GM10266 (cell line): ENCODE results near the gene SPTBN4.

ENCODE experiments used
- DNase-seq: peaks from one replicate; pipeline ENCODE4 v3.0.0; 2012; ENCODE audit errors: extremely low spot score
- CTCF ChIP-seq: IDR thresholded peaks from 2 replicates; pipeline ENCODE4 v1.5.1; 2012; ENCODE audit warnings: mild to moderate bottlenecking, low read depth; ENCODE audit not compliant: control insufficient read depth, insufficient read depth; ENCODE audit errors: missing control alignments

SPTBN4 gene

GRCh38 chr19:40502081-40502480 lies 35.3 kb downstream of the SPTBN4 start:
- no peak for TF ChIP-seq CTCF
- no peak for DNase-seq

- no peak for DNase-seq
These were observed 36.0 kb downstream of the SPTBN4 start for GRCh38 chr19:40502647-40503319.

GRCh38 chr19:40503320-40503695 lies 36.5 kb downstream of the SPTBN4 start:
- no peak for TF ChIP-seq CTCF
- no peak for DNase-seq

More at GRCh38 chr19:40502647-40503319, 36.0 kb downstream of the SPTBN4 start:
- no peak for TF ChIP-seq CTCF

GRCh38 chr19:40506099-40506498 lies 39.3 kb downstream of the SPTBN4 start:
- DNase-seq: no peak
- no peak for TF ChIP-seq CTCF

- TF ChIP-seq CTCF: no peak
- DNase-seq: no peak
These were observed 41.1 kb downstream of the SPTBN4 start for GRCh38 chr19:40507892-40508291.

GRCh38 chr19:40508739-40509260 lies 42.0 kb downstream of the SPTBN4 start:
- no peak for TF ChIP-seq CTCF

GRCh38 chr19:40510526-40511115 lies 43.8 kb downstream of the SPTBN4 start:
- DNase-seq: no peak
- TF ChIP-seq CTCF: no peak

More at GRCh38 chr19:40508739-40509260, 42.0 kb downstream of the SPTBN4 start:
- DNase-seq: no peak
